Hematopoietic multipotent progenitor cell treated with erythropoietin and hydrocortisone succinate and interleukin-3 and kit ligand, for 4 days (in vitro differentiated cells): ENCODE measurements around the gene HOMEZ.
"Not testable (repeated sequence)": the region's sequence is repeated elsewhere in the genome, so short reads cannot be mapped to it uniquely, and the experiment has no call there.

ENCODE experiments used
- DNase-seq: peaks from one replicate; pipeline ENCODE4 v3.0.0-alpha.2; 2015

HOMEZ gene

GRCh38 chr14:23281247-23281646, 4.7 kb downstream of the HOMEZ start:
- DNase-seq = no peak

- peak; percentile 61 for DNase-seq
These were observed 8.0 kb downstream of the HOMEZ start for GRCh38 chr14:23277928-23278327.

GRCh38 chr14:23277189-23277588, 8.7 kb downstream of the HOMEZ start:
- DNase-seq = no peak

DNA sequence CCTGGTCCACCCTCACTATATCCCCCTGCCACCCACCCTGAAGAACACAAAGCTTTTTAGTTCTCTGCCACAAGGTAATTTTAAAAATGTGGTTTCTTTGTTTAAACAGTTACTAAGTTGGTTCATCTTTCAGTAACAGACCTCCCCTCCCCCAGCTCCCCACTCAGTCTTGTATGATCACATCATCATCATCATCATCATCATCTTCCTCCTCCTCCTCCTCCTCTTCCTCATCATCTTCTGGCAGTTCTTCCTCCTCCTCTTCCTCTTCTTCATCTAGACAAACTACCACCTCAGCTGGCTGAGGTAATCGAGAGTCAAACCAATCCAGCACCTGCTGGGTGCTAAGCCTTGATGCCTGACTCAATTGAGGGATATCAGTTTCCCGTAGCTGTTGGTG, 10.5 kb downstream of the HOMEZ start:
- DNase-seq = no peak

DNA sequence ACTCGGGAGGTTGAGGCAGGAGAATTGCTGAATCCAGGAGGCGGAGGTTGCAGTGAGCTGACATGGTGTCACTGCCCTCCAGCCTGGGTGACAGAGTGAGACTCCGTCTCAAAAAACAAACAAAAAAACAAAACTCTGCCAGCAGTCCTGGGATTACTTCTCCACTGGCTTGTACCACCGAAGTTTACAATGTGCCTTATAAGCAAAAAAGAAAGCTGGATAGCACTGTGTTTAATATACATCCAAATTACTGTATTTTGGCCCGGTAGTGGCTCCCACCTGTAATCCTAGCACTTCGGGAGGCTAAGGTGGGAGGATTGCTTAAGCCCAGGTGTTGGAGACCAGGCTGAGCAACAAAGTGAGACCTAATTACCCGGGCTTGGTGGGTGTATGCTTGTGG, 16.7 kb downstream of the HOMEZ start:
- DNase-seq = no peak

- not testable (repeated sequence) for DNase-seq
These were observed 25.1 kb downstream of the HOMEZ start for GRCh38 chr14:23260849-23261248.

DNA sequence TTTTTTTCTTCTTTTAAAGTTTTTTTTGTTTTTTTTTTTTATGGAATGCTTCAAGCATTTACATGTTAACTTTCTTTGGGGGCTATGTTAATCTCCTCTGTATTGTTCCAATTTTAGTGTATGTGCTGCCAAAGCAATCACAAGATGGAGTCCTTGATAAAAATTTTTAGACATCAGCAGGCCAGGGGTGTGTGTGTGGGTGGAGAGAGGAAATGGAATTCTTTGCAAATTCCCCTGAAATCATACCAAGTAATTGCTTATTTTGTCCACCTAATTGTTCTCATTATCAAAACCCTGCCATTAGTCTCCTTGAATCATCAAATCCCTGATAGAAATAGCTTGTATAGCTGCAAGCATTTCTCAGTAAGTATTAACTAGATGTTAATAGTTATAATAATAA, 26.5 kb downstream of the HOMEZ start:
- DNase-seq = no peak

DNA sequence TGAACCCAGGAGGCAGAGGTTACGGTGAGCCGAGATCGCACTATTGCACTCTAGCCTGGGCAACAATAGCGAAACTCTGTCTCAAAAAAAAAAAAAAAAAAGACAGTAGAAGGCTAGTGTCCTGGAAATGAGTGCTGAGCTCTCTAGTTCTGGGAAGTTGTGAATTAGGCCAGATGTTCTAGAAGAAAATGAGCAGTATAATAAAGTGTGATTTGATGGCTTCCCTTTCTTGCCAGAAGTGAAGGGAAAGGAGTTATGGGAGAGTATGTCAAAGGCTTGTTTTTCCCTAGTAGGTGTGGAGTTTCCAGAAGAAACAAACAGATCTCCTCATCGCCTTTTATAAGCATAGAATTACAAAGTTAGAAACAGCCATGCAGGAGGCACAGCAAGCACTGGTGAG, 27.7 kb downstream of the HOMEZ start:
- no peak for DNase-seq

GRCh38 chr14:23252420-23253333, 33.3 kb downstream of the HOMEZ start:
- DNase-seq = no peak

DNA sequence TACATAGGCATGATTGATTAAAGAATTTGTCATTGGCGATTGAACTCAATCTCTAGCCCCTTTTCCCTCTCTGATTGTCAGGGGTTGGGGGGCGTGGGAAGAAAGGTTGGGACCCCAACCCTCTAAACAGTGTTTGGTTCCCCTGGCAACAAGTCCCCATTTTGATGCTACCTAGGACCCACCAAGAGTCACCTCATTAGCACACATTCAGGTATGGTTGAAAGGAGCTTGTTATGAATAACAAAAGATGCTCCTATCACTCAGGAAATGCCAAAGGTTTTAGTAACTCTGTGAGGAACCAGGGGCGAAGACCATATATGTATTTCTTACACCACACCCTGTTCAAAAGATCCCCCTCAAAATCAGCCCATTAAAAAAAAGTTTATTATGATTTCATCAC, 33.9 kb downstream of the HOMEZ start:
- no peak for DNase-seq

GRCh38 chr14:23249824-23250223, 36.1 kb downstream of the HOMEZ start:
- no peak for DNase-seq

- no peak for DNase-seq
These were observed 37.3 kb downstream of the HOMEZ start for GRCh38 chr14:23248601-23249000.

DNA sequence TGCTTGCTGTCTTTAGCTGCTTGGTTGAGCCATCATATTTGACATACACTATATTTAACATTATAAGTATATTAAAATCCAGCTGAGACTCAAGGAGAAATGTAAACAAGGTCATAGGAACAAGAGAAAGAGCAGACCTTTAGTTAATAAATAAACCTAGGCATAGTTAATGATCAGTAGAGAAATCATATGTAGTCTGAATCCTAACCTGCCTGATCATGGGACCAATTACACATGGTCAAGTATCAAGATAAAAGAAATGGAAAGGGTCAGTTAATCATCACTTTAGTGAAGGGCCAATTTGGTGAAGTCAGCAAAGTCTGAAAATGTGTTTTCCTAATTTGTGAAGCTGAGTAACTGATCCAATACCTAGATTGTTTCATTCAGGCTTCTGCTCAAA, 40.6 kb downstream of the HOMEZ start:
- no peak for DNase-seq

DNA sequence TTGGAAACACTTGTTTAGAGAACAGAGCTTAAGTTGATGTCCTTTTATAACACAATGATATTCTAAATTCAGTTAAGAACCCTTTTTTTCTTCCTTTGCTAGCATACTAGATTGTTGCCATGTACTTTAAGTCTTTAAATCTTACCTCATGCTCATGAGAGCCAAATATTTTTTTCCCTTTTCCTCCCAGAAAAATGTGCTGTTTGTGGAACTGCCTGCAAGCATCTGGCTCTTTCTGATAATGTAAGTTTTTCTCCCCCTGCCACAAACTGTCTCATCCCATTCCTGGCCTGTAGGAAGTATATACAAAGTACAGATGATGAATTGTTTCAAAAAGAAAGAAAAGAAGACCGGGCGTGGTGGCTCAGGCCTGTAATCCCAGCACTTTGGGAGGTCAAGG, 42.9 kb downstream of the HOMEZ start:
- DNase-seq = no peak

GRCh38 chr14:23242076-23242475, 43.9 kb downstream of the HOMEZ start:
- DNase-seq = no peak

GRCh38 chr14:23241061-23241715, 44.7 kb downstream of the HOMEZ start:
- not testable (repeated sequence) for DNase-seq

DNA sequence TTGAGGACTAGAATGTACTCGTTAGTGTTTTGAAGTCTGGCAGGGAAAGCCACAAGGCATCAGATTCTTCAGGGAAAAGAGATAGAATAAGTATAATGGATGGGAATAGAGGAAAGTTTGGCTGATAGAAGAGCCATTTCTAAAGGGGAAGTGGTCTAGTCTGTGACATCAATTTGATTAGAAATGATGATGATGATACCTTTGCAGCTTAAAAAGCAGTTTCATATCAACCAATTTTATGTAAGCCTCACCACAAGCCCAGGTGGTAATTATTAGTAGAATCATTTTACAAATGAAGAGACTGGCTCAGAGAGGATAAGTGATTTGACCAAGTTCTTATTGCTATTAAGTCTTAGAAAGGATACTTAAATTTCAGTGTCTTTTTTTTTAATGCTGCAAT, 45.3 kb downstream of the HOMEZ start:
- DNase-seq = no peak

DNA sequence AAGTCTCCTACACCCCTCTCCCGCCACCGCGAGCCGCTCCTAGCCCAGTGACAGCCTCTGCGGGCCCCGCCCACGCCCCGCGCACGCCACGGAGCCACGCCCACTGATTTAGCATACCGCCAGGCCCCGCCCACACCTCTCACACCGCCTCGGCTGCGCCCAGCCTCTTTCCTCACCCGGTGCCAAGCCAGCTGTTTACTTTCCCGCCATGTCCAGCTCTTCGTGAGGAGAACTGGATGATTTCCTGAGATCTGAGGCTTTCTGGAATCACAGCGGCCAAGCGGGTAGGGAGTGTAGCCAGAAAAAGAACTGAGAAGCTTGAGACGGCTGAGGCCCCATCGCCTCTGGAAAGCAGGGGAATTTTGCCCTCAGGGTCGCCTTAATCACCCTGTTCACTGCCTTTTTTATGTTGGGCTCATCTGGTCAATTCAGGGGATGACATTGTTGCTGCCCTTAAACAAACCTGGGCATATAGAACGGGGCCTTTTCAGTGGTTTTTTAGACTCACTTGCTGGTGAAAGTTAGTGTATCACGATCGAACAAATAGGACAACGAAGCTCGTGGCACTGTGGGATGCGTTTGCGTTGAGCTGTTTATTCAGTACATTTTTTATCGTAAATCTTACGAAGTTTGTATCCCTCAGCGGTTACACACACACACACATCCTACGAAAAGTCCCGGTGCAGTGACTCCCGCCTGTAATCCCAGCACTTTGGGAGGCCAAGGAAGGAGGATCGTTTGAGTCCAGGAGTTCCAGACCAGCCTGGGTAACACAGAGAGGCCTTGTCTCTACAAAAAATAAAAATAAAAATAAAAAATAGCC, 47.9 kb downstream of the HOMEZ start, which contains the start of gene RNF212B:
RNF212B (plus strand) TSS at position 165 of the 823 bp plus-strand sequence. CDS start 2,410 bp downstream, outside the sequence.
- peak; percentile 94 for DNase-seq

- DNase-seq = not testable (repeated sequence)
These were observed 53.6 kb downstream of the HOMEZ start for GRCh38 chr14:23232241-23232808.

DNA sequence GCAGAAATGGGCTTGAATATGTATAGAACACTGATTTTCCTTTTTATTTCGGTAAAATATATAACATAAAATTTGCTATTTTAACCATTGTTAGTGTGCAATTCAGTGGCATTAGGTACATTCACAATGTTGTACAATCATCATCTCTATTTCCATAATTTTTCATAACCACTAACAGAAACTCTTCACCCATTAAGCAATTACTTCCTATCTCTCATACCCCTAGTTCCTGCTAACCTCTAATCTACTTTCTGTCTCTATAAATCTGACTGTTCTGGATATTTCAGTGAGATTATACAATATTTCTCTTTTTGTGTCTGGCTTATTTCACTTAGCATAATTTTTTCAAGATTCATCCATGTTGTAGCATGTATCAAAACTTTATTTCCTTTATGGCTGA, 57.1 kb downstream of the HOMEZ start:
- peak; percentile 39 for DNase-seq

- DNase-seq = no peak
These were observed 58.4 kb downstream of the HOMEZ start for GRCh38 chr14:23227566-23227965.

DNA sequence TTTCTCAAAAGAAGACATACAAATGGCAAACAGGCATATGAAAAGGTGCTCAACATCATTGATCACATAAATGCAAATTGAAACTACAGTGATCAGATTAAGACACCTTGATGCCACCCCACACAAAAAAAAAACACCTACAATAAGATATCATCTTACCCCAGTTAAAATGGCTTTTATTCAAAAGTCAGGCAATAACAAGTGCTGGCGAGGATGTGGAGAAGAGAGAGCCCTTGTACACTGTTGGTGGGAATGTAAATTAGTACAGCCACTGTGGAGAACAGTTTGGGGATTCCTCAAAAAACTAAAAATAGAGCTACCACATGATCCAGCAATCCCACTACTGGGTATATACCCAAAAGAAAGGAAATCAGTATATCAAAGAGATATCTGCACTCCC, 61.0 kb downstream of the HOMEZ start:
- DNase-seq = not testable (repeated sequence)
